HG03521 (cell line): ENCODE data around the gene GNG10.
"Not testable (repeated sequence)": the region's sequence is repeated elsewhere in the genome, so short reads cannot be mapped to it uniquely, and the experiment has no call there.

ENCODE experiments used
- ATAC-seq: cut with Tn5 transposase; IDR thresholded peaks from one replicate; pipeline ENCODE4 v1.9.1; 2021; ENCODE audit warnings: mild to moderate bottlenecking, moderate library complexity; ENCODE audit not compliant: unreplicated experiment

Gene GNG10

GRCh38 chr9:111661150-111661801 lies at the start of gene GNG10:
GNG10 (plus strand) TSS chr9:111661605; CDS start chr9:111661635, 30 bp downstream.
- ATAC-seq: peak; percentile 78

- no peak for ATAC-seq
Observed at GRCh38 chr9:111613436-111614040, 47.9 kb upstream of the GNG10 start.

GRCh38 chr9:111615928-111616327 lies 45.5 kb upstream of the GNG10 start:
- no peak for ATAC-seq

GRCh38 chr9:111617349-111617748 lies 44.1 kb upstream of the GNG10 start:
- ATAC-seq: not testable (repeated sequence)

- ATAC-seq: peak; percentile 59
Observed at GRCh38 chr9:111621895-111622480, 39.4 kb upstream of the GNG10 start.

- ATAC-seq: no peak
Observed at GRCh38 chr9:111622626-111623025, 38.8 kb upstream of the GNG10 start.

- ATAC-seq: no peak
Observed at GRCh38 chr9:111627260-111627963, 34.0 kb upstream of the GNG10 start.

GRCh38 chr9:111628411-111628810 lies 33.0 kb upstream of the GNG10 start:
- ATAC-seq: no peak

- peak; percentile 23 for ATAC-seq
Observed at GRCh38 chr9:111630182-111630963, 31.0 kb upstream of the GNG10 start.

- no peak for ATAC-seq
Observed at GRCh38 chr9:111630964-111631213, 30.5 kb upstream of the GNG10 start.

GRCh38 chr9:111631214-111631971 lies 30.0 kb upstream of the GNG10 start, which contains the start of gene DNAJC25:
DNAJC25 (plus strand) TSS chr9:111631334; CDS start chr9:111631408, 74 bp downstream.
- peak; percentile 95 for ATAC-seq

GRCh38 chr9:111632060-111632459 lies 29.3 kb upstream of the GNG10 start:
- ATAC-seq: no peak

GRCh38 chr9:111632695-111633388 lies 28.6 kb upstream of the GNG10 start:
- ATAC-seq: no peak

- no peak for ATAC-seq
Observed at GRCh38 chr9:111633389-111633736, 28.0 kb upstream of the GNG10 start.

GRCh38 chr9:111634860-111635259 lies 26.5 kb upstream of the GNG10 start:
- ATAC-seq: no peak

- no peak for ATAC-seq
Observed at GRCh38 chr9:111637421-111637950, 23.9 kb upstream of the GNG10 start.

GRCh38 chr9:111644195-111644772 lies 17.1 kb upstream of the GNG10 start:
- ATAC-seq: no peak

GRCh38 chr9:111645806-111646205 lies 15.6 kb upstream of the GNG10 start:
- ATAC-seq: no peak

GRCh38 chr9:111646417-111646816 lies 15.0 kb upstream of the GNG10 start:
- ATAC-seq: no peak
